Activated CD8-positive, alpha-beta memory T cell treated with anti-CD3 and anti-CD28 coated beads, Interleukin-2, amount 50 U/mL, for 48 hours (primary cell): ENCODE data around the gene COL19A1.
"Not testable (repeated sequence)": the region's sequence is repeated elsewhere in the genome, so short reads cannot be mapped to it uniquely, and the experiment has no call there.

Experiments
- DNase-seq: peaks from one replicate; pipeline ENCODE4 v3.0.0-alpha.2; 2020

The COL19A1 gene

GRCh38 chr6:69901361-69901760 is 35.0 kb downstream of the COL19A1 start:
- no peak for DNase-seq

GRCh38 chr6:69907981-69908498 is 41.7 kb downstream of the COL19A1 start:
- no peak for DNase-seq

GRCh38 chr6:69913361-69913760 is 47.0 kb downstream of the COL19A1 start:
- no peak for DNase-seq

- no peak for DNase-seq
Measured at GRCh38 chr6:69914015-69914485, 47.7 kb downstream of the COL19A1 start.

GRCh38 chr6:69915346-69915745 is 49.0 kb downstream of the COL19A1 start:
- DNase-seq: no peak

- no peak for DNase-seq
Measured at GRCh38 chr6:69917834-69918233, 51.5 kb downstream of the COL19A1 start.

GRCh38 chr6:69918813-69919475 is 52.6 kb downstream of the COL19A1 start:
- no peak for DNase-seq

- DNase-seq: not testable (repeated sequence)
Measured at GRCh38 chr6:69921066-69921465, 54.7 kb downstream of the COL19A1 start.

- DNase-seq: not testable (repeated sequence)
Measured at GRCh38 chr6:69921611-69922010, 55.3 kb downstream of the COL19A1 start.

GRCh38 chr6:69926745-69927144 is 60.4 kb downstream of the COL19A1 start:
- DNase-seq: no peak

- DNase-seq: no peak
Measured at GRCh38 chr6:69933239-69933638, 66.9 kb downstream of the COL19A1 start.

- DNase-seq: no peak
Measured at GRCh38 chr6:69935079-69935478, 68.7 kb downstream of the COL19A1 start.

- no peak for DNase-seq
Measured at GRCh38 chr6:69936674-69937363, 70.5 kb downstream of the COL19A1 start.

- no peak for DNase-seq
Measured at GRCh38 chr6:69937402-69938136, 71.2 kb downstream of the COL19A1 start.

GRCh38 chr6:69942485-69942884 is 76.1 kb downstream of the COL19A1 start:
- DNase-seq: no peak

- no peak for DNase-seq
Measured at GRCh38 chr6:69945192-69945591, 78.8 kb downstream of the COL19A1 start.

- no peak for DNase-seq
Measured at GRCh38 chr6:69948479-69949114, 82.2 kb downstream of the COL19A1 start.

- no peak for DNase-seq
Measured at GRCh38 chr6:69953491-69953890, 87.1 kb downstream of the COL19A1 start.

- DNase-seq: no peak
Measured at GRCh38 chr6:69954733-69955132, 88.4 kb downstream of the COL19A1 start.

GRCh38 chr6:69957985-69958559 is 91.7 kb downstream of the COL19A1 start:
- no peak for DNase-seq

GRCh38 chr6:69958978-69959377 is 92.6 kb downstream of the COL19A1 start:
- DNase-seq: no peak

- not testable (repeated sequence) for DNase-seq
Measured at GRCh38 chr6:69965974-69966373, 99.6 kb downstream of the COL19A1 start.

- DNase-seq: no peak
Measured at GRCh38 chr6:69973138-69973537, 106.8 kb downstream of the COL19A1 start.
